Stimulated activated naive B cell treated with anti-CD40 and anti-IgM and Interleukin-4, amounts not matched to agents 10 μg/mL and 1 μg/mL and 100 μg/mL, for 72 hours (primary cell): ENCODE measurements around the gene ZDHHC20.

ENCODE experiments used
- ATAC-seq, 2 donors: fragments of 150-1000 bp; cut with Tn5 transposase; replicated peaks; 2 replicates each; pipeline ENCODE4 v1.10.0; 2021; ENCODE audit warnings: moderate library complexity in 1 of 2
- DNase-seq: peaks from one replicate; pipeline ENCODE4 v3.0.0; 2021
- H3K27ac Mint-ChIP-seq: one replicate; pipeline ENCODE4 v1.8.0; 2022; ENCODE audit warnings: mild to moderate bottlenecking, mixed read lengths
- H3K27me3 Mint-ChIP-seq, 2 donors: one replicate each; pipeline ENCODE4 v1.8.0; 2022; ENCODE audit warnings: mixed read lengths in 2 of 2
- H3K36me3 Mint-ChIP-seq, 2 donors: one replicate each; pipeline ENCODE4 v1.8.0; 2022; ENCODE audit warnings: mixed read lengths in 2 of 2, mild to moderate bottlenecking in 1 of 2
- H3K4me1 Mint-ChIP-seq, 2 donors: one replicate each; pipeline ENCODE4 v1.8.0; 2022; ENCODE audit warnings: mixed read lengths in 2 of 2, mild to moderate bottlenecking in 1 of 2
- H3K4me3 Mint-ChIP-seq, 2 donors: one replicate each; pipeline ENCODE4 v1.8.0; 2022; ENCODE audit warnings: mild to moderate bottlenecking in 2 of 2, mixed read lengths in 2 of 2, moderate library complexity in 1 of 2
- H3K9me3 Mint-ChIP-seq, 2 donors: one replicate each; pipeline ENCODE4 v1.8.0; 2022; ENCODE audit warnings: mixed read lengths in 2 of 2, mild to moderate bottlenecking in 1 of 2

Gene ZDHHC20

GRCh38 chr13:21338639-21339278 is 120.3 kb downstream of the ZDHHC20 start:
- H3K4me1 Mint-ChIP-seq: peaks cover 0 to under 1% of the 10 kb centered on the region in 2 donors
- no peaks in the 10 kb centered on the region for H3K36me3 Mint-ChIP-seq
- H3K27me3 Mint-ChIP-seq: no peaks in the 10 kb centered on the region
- DNase-seq (no peak), ATAC-seq (no peak)
- no peaks in the 10 kb centered on the region for H3K9me3 Mint-ChIP-seq
- no peak overlapping the region for H3K4me3 Mint-ChIP-seq
- H3K27ac Mint-ChIP-seq: no peak overlapping the region

DNA sequence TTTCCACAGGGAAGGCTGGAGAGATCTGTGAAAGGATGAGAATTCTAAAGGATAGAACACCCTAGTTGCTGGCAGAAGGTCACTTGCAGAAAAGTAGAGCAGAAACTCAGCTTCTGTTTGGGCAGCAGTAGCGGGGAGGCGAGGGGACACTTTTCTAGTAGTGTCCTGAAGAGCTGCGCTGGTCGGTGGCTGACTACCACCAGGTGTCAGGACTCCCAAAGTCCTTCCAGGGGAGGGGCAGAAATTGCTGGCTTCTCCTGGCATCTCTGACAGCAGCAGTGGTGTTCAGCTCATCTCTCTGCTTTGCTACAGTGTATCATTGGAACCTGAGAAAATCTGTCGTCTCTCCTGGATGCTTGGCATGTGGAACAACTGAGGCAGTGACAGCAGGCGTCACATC is 120.9 kb downstream of the ZDHHC20 start:
- Mint-ChIP-seq H3K9me3 (no peaks in the 10 kb centered on the region), H3K36me3 (no peaks in the 10 kb centered on the region), H3K4me1 (no peaks in the 10 kb centered on the region), H3K4me3 (no peak overlapping the region), H3K27me3 (no peaks in the 10 kb centered on the region), H3K27ac (no peak overlapping the region)
- DNase-seq (no peak), ATAC-seq (no peak)

DNA sequence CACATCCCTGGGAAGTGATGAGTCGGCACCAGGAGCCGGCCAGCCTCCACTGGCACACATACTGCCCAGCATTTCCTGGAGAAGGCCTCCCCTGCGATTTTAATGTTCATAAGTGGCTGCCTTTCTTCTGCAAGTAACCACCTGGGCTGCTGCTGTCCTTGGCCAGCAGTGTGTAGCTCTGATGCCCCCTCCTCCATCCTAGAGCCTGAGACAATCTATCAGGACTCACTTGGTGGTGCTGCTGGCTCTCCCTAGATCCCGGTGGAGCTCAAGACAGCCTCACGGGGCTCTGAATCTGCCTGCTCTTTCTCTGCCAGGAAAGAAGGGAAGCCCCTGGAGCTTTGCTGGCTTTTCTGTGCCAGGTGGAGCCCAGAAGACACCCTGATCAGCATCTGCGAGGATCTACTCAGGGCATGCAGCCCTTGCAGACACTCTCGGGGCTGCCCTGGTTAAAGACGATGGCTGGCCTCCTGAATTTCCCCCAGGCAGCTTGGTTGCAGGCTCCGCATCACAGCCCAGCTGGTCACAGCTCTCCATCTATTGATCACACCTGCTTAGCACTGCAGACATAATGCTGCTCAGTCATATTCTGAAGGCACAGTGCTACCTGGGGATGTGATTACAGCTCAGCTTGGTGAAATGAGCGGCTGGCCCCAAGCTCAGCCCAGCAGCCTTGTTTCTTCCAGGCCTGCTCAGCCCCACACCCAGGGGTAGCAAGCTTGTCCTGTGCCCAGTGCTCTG is 122.3 kb downstream of the ZDHHC20 start:
- Mint-ChIP-seq H3K9me3 (no peaks in the 10 kb centered on the region), H3K4me3 (no peak overlapping the region), H3K27me3 (no peaks in the 10 kb centered on the region), H3K4me1 (no peaks in the 10 kb centered on the region), H3K36me3 (no peaks in the 10 kb centered on the region), H3K27ac (peak overlapping the region; percentile 56)
- DNase-seq (no peak), ATAC-seq (no peak)

GRCh38 chr13:21333186-21333585 is 125.9 kb downstream of the ZDHHC20 start:
- Mint-ChIP-seq H3K27me3 (no peaks in the 10 kb centered on the region), H3K36me3 (no peaks in the 10 kb centered on the region), H3K9me3 (no peaks in the 10 kb centered on the region), H3K4me1 (no peaks in the 10 kb centered on the region), H3K27ac (no peak overlapping the region), H3K4me3 (no peak overlapping the region)
- ATAC-seq (no peak), DNase-seq (no peak)

- H3K36me3 Mint-ChIP-seq: peaks cover 3 to 8% of the 10 kb centered on the region in 2 donors
- H3K27ac Mint-ChIP-seq: no peak overlapping the region
- no peaks in the 10 kb centered on the region for H3K9me3 Mint-ChIP-seq
- H3K4me1 Mint-ChIP-seq: peaks cover 3 to 6% of the 10 kb centered on the region in 2 donors
- DNase-seq: no peak
- ATAC-seq: peak; percentile 25 to 53
- H3K4me3 Mint-ChIP-seq: no peak overlapping the region
- H3K27me3 Mint-ChIP-seq: no peaks in the 10 kb centered on the region
Observed at GRCh38 chr13:21330126-21330861, 128.8 kb downstream of the ZDHHC20 start.

GRCh38 chr13:21328836-21329477 is 130.1 kb downstream of the ZDHHC20 start:
- peak overlapping the region; percentile 0 for H3K27ac Mint-ChIP-seq
- ATAC-seq (no peak), DNase-seq (no peak)
- H3K4me3 Mint-ChIP-seq: no peak overlapping the region
- peaks cover 5 to 13% of the 10 kb centered on the region in 2 donors for H3K4me1 Mint-ChIP-seq
- no peaks in the 10 kb centered on the region for H3K27me3 Mint-ChIP-seq
- peaks cover 3 to 8% of the 10 kb centered on the region in 2 donors for H3K36me3 Mint-ChIP-seq
- H3K9me3 Mint-ChIP-seq: no peaks in the 10 kb centered on the region

GRCh38 chr13:21328201-21328600 is 130.9 kb downstream of the ZDHHC20 start:
- no peaks in the 10 kb centered on the region for H3K27me3 Mint-ChIP-seq
- no peak overlapping the region for H3K4me3 Mint-ChIP-seq
- H3K27ac Mint-ChIP-seq: no peak overlapping the region
- peaks cover 3 to 8% of the 10 kb centered on the region in 2 donors for H3K36me3 Mint-ChIP-seq
- DNase-seq: no peak
- no peaks in the 10 kb centered on the region for H3K9me3 Mint-ChIP-seq
- no peak for ATAC-seq
- H3K4me1 Mint-ChIP-seq: peaks cover 5 to 13% of the 10 kb centered on the region in 2 donors

DNA sequence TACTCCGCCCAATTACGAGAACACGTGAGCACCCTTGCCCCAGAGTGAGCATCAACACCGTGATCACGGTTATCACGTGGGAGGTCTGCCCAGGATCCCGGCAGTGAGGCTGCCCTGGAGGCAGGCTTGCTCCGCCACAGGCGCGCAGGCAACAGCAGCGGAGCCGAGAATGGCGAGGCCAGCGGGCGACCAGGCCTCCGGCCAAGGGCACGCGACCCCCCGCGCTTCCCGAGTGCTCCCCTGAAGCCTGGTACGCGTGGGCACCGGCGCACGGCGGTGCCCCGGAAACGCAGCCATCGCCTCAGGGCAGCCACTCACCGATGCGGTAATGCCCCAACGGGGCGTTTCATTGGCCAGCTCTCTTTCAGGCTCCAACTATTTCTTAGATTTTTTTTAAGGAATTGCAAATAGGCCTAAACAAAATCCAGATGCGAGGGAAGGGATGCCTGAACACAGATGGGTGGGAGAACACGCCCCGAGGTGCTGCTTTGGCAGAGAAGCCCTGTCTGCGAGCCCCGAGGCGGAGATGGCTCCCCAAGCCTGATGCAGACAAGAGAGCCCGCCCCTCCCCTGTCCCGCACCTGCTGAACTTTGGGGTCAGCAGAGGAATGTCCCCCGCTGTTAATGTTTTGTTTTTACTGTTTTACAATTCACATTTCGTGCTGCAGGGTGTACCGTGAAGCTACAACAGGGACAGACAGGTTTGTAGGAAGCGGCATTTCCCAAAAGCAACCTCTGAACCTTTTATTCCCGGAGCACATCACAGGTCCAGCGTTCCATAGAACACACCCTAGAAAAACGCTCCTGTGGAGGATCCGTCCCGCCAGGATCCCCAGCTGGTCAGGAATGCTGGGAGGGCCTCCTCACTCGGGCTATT is 132.7 kb downstream of the ZDHHC20 start:
- Mint-ChIP-seq H3K9me3 (no peaks in the 10 kb centered on the region), H3K27ac (no peak overlapping the region), H3K4me1 (peaks cover 5 to 13% of the 10 kb centered on the region in 2 donors), H3K36me3 (peaks cover 3 to 8% of the 10 kb centered on the region in 2 donors), H3K27me3 (no peaks in the 10 kb centered on the region), H3K4me3 (peak overlapping the region; percentile 75 to 77)
- ATAC-seq (peak; percentile 80 to 82), DNase-seq (no peak)

- no peak overlapping the region for H3K4me3 Mint-ChIP-seq
- H3K9me3 Mint-ChIP-seq: no peaks in the 10 kb centered on the region
- peaks cover 5 to 13% of the 10 kb centered on the region in 2 donors for H3K4me1 Mint-ChIP-seq
- DNase-seq (no peak), ATAC-seq (peak; percentile 36 to 43)
- H3K27ac Mint-ChIP-seq: no peak overlapping the region
- H3K27me3 Mint-ChIP-seq: no peaks in the 10 kb centered on the region
- peaks cover 3 to 8% of the 10 kb centered on the region in 2 donors for H3K36me3 Mint-ChIP-seq
Observed at GRCh38 chr13:21324803-21325202, 134.3 kb downstream of the ZDHHC20 start.

DNA sequence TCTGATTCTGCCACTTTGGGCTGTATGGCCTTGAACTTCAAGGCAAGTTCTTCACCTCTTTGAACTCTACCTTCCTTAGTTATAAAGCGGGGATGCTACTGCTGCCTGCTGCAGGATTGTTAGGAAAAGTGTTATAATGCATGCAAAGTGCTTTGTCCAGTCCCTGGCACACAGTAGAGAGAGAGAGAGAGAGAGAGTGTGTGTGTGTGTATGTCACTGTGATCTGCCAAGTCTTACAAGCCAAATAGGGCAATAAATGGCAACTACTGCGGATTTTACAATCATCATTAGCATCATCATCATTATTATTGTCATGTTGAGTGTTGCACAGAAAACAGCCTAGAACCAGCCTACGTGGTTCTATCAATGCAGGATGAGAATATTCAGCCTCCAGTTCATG is 136.1 kb downstream of the ZDHHC20 start:
- DNase-seq (no peak), ATAC-seq (no peak)
- Mint-ChIP-seq H3K4me3 (no peak overlapping the region), H3K27ac (no peak overlapping the region), H3K36me3 (peaks cover 8 to 16% of the 10 kb centered on the region in 2 donors), H3K9me3 (no peaks in the 10 kb centered on the region), H3K4me1 (peaks cover 5 to 13% of the 10 kb centered on the region in 2 donors), H3K27me3 (no peaks in the 10 kb centered on the region)
